Suprapubic skin (tissue), 3 donors: ENCODE data around the gene MDM4.

Source experiments
- POLR2A ChIP-seq, 2 donors: fragments of 450-650 bp; IDR thresholded peaks; one replicate each; pipeline ENCODE4 v1.6.1; 2017; ENCODE audit warnings: antibody characterized with exemption in 2 of 2, mild to moderate bottlenecking in 2 of 2, moderate library complexity in 2 of 2
- TF ChIP-seq, protein P1 (sequence below), 2 donors: fragments of 200-600 bp in 1 of 2; fragments of 450-650 bp in 1 of 2; sonication (generic) in 1 of 2; IDR thresholded peaks; one replicate each; pipeline ENCODE4 v1.5.1; 2016 to 2019; ENCODE audit warnings: antibody characterized with exemption in 2 of 2, mild to moderate bottlenecking in 1 of 2, moderate library complexity in 1 of 2

DNA sequence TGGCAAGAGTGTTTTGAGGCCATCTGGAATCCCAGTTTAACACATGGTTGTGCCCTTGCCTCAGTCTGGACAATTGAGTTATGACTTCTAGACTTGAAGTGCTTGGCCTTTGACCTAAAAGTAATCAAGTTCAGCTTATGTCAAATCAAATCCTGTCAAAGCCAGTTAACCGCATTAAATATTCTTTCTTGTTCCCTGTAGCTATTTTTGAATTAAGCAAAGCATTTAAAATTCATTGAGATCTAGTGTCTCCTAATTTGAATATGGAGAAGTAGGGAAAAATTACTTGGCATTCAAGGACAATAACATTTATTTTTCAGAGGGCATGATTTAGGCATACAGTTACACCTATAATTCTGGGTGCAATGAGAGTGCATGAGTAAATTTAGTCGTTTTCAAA lies 32.1 kb downstream of the MDM4 start:
- TF ChIP-seq, protein P1, sequence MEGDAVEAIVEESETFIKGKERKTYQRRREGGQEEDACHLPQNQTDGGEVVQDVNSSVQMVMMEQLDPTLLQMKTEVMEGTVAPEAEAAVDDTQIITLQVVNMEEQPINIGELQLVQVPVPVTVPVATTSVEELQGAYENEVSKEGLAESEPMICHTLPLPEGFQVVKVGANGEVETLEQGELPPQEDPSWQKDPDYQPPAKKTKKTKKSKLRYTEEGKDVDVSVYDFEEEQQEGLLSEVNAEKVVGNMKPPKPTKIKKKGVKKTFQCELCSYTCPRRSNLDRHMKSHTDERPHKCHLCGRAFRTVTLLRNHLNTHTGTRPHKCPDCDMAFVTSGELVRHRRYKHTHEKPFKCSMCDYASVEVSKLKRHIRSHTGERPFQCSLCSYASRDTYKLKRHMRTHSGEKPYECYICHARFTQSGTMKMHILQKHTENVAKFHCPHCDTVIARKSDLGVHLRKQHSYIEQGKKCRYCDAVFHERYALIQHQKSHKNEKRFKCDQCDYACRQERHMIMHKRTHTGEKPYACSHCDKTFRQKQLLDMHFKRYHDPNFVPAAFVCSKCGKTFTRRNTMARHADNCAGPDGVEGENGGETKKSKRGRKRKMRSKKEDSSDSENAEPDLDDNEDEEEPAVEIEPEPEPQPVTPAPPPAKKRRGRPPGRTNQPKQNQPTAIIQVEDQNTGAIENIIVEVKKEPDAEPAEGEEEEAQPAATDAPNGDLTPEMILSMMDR (IDR thresholded peaks at IDR 0.05), result no peak
- TF ChIP-seq POLR2A (IDR thresholded peaks at IDR 0.05), result no peak
